MCF 10A (cell line): ENCODE data around the gene DDA1. TPM values are rescaled to one million over a fixed set of nuclear protein-coding genes. Genes with fewer than 3 reads are reported as not detected.
"Not testable (repeated sequence)": the region's sequence is repeated elsewhere in the genome, so short reads cannot be mapped to it uniquely, and the experiment has no call there.

Experiments
- BruUV-seq: library from RNA; stranded (reverse); fragments of 400-500 nt; replicated peaks from 2 replicates; lab custom pipeline; 2021; lab: Mats Ljungman, UMichigan
- CTCF ChIA-PET: fragments of 300-600 bp; sonication (Branson Sonifier 250); formaldehyde crosslinking; extraction: SDS; loops from one replicate; lab custom pipeline; 2021; ENCODE audit warnings: antibody characterized with exemption, inconsistent platforms; lab: Yijun Ruan, JAX
- POLR2A ChIA-PET: fragments of 300-600, 350-650 bp; sonication (Branson Sonifier 250); formaldehyde crosslinking; extraction: SDS; loops from one replicate; lab custom pipeline; 2020; ENCODE audit warnings: antibody characterized with exemption, inconsistent platforms; lab: Yijun Ruan, JAX
- DNase-seq: peaks from one replicate; pipeline ENCODE4 v3.0.0-alpha.2; 2018; ENCODE audit not compliant: unreplicated experiment
- H3K27ac Mint-ChIP-seq: one replicate; pipeline ENCODE4 v1.8.0; 2022; ENCODE audit warnings: mild to moderate bottlenecking, low read depth, mixed read lengths; ENCODE audit not compliant: unreplicated experiment
- H3K27me3 Mint-ChIP-seq: one replicate; pipeline ENCODE4 v1.8.0; 2022; ENCODE audit warnings: mixed read lengths; ENCODE audit not compliant: insufficient read depth, unreplicated experiment
- H3K36me3 Mint-ChIP-seq: one replicate; pipeline ENCODE4 v1.8.0; 2022; ENCODE audit warnings: mild to moderate bottlenecking, moderate library complexity, mixed read lengths; ENCODE audit not compliant: insufficient read depth, unreplicated experiment
- H3K4me1 Mint-ChIP-seq: one replicate; pipeline ENCODE4 v1.8.0; 2022; ENCODE audit warnings: mixed read lengths; ENCODE audit not compliant: insufficient read depth, unreplicated experiment
- H3K4me3 Mint-ChIP-seq: one replicate; pipeline ENCODE4 v1.8.0; 2022; ENCODE audit warnings: mild to moderate bottlenecking, moderate library complexity, mixed read lengths; ENCODE audit not compliant: unreplicated experiment
- H3K9me3 Mint-ChIP-seq: one replicate; pipeline ENCODE4 v1.8.0; 2022; ENCODE audit warnings: mixed read lengths; ENCODE audit not compliant: unreplicated experiment
- CTCF ChIP-seq: fragments of 200-600 bp; IDR thresholded peaks from one replicate; pipeline ENCODE4 v1.8.0; 2022; ENCODE audit warnings: antibody characterized with exemption, mild to moderate bottlenecking; ENCODE audit not compliant: unreplicated experiment
- intact Hi-C: fragments of 100-400 bp; cut with micrococcal nuclease; formaldehyde crosslinking; loops from 2 replicates; pipeline ENCODE4 v1.14.1; 2022
- total RNA-seq: library from RNA; stranded (reverse); gene quantifications from 2 replicates; pipeline ENCODE4 v1.2.3, GENCODE V29; 2022

DDA1 gene
- total RNA-seq, 1 experiment from 2014 or later, result 57.4 TPM

- intact Hi-C loops, result no loop called here
- peaks cover 7% of the 10 kb centered on the region for H3K9me3 Mint-ChIP-seq
- TF ChIP-seq CTCF, result no peak
- CTCF ChIA-PET, result interaction anchor here (0.6 to 2.1 kb wide), 3 partner anchors 17 to 696 kb away, joined by 3 to 18 read pairs (median 5); no protein-coding TSS in a partner anchor
- POLR2A ChIA-PET, result interaction anchor here (0.6 to 2.9 kb wide), 21 partner anchors 11 to 315 kb away, joined by 3 to 21 read pairs (median 7); partner anchors contain the start of genes ANKLE1, DDA1, MYO9B and NR2F6
- no TSS peak for BruUV-seq
- peaks cover 35% of the 10 kb centered on the region for H3K36me3 Mint-ChIP-seq
- H3K27me3 Mint-ChIP-seq, result no peaks in the 10 kb centered on the region
- peaks cover 6% of the 10 kb centered on the region for H3K4me1 Mint-ChIP-seq
- H3K4me3 Mint-ChIP-seq, result no peak overlapping the region
- H3K27ac Mint-ChIP-seq, result peak overlapping the region; percentile 93
- DNase-seq, result no peak
Observed at GRCh38 chr19:17266589-17266974, 42.8 kb upstream of the DDA1 start.

- DNase-seq, result peak; percentile 99
- ChIA-PET CTCF (interaction anchor here (0.6 to 2.1 kb wide), 5 partner anchors 14 to 531 kb away, joined by 3 to 18 read pairs (median 5); partner anchors contain the start of gene ANKLE1), POLR2A (interaction anchor here (0.6 to 2.9 kb wide), 24 partner anchors 12 to 315 kb away, joined by 3 to 21 read pairs (median 6); partner anchors contain the start of genes ANKLE1, DDA1, MVB12A and MYO9B)
- peak within 1 kb of the TSS; percentile 84 for H3K4me3 Mint-ChIP-seq
- TF ChIP-seq CTCF, result no peak
- H3K4me1 Mint-ChIP-seq, result peaks cover 6% of the 10 kb centered on the region
- BruUV-seq, result no TSS peak
- peaks cover 7% of the 10 kb centered on the region for H3K9me3 Mint-ChIP-seq
- no peaks in the 10 kb centered on the region for H3K27me3 Mint-ChIP-seq
- peak within 1 kb of the TSS; percentile 93 for H3K27ac Mint-ChIP-seq
- intact Hi-C loops, result no loop called here
- H3K36me3 Mint-ChIP-seq, result peaks cover 41% of the 10 kb centered on the region
Observed at GRCh38 chr19:17266975-17267788, 42.2 kb upstream of the DDA1 start, which contains the start of gene BABAM1. Gene BABAM1, plus strand, starts transcription at chr19:17267443. Its CDS starts 1,364 bp downstream, at chr19:17268807.

GRCh38 chr19:17268754-17269153 lies 40.6 kb upstream of the DDA1 start:
- Mint-ChIP-seq H3K27me3 (no peaks in the 10 kb centered on the region), H3K4me3 (peak overlapping the region; percentile 84), H3K36me3 (peaks cover 50% of the 10 kb centered on the region), H3K27ac (no peak overlapping the region), H3K4me1 (peaks cover 6% of the 10 kb centered on the region), H3K9me3 (peaks cover 7% of the 10 kb centered on the region)
- ChIA-PET POLR2A (interaction anchor here (0.7 to 2.3 kb wide), 4 partner anchors 20 to 609 kb away, joined by 3 to 21 read pairs (median 5); no protein-coding TSS in a partner anchor), CTCF (no interaction called here)
- BruUV-seq, result no TSS peak
- no peak for TF ChIP-seq CTCF
- intact Hi-C loops, result no loop called here
- no peak for DNase-seq

GRCh38 chr19:17274892-17275291 lies 34.5 kb upstream of the DDA1 start:
- H3K9me3 Mint-ChIP-seq, DNase-seq, H3K27me3 Mint-ChIP-seq, POLR2A ChIA-PET, H3K27ac Mint-ChIP-seq, intact Hi-C loops, H3K4me1 Mint-ChIP-seq, BruUV-seq, H3K4me3 Mint-ChIP-seq: not testable (repeated sequence)
- peaks cover 69% of the 10 kb centered on the region for H3K36me3 Mint-ChIP-seq
- CTCF ChIA-PET, result interaction anchor here (0.6 kb wide), 1 partner anchor 296 kb away, joined by 3 read pairs; no protein-coding TSS in a partner anchor
